Measurements from ENCODE around the gene POLR1B.
"Not testable (repeated sequence)": the region's sequence is repeated elsewhere in the genome, so short reads cannot be mapped to it uniquely, and the experiment has no call there.

POLR1B gene

GRCh38 chr2:112604952-112605351, 62.7 kb downstream of the POLR1B start:
- no peak for DNase-seq

DNA sequence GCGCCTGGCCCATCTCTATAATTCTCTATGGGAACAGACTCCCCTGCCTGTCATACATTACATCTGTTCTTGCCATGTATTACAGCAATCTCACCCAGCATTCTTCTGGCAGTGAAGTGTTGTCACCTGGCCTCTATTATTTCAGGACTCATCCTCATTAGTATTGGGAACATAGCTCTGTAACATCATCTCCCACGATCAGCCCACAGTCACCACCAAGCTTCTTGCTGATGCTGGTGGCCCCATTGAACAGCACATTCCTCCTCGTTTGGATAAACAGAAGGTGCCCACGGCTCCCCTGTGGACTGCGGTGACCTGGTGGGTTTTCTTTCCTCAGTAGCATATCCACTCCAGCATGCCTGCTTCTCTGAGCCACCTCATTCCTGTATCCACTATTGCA, 63.7 kb downstream of the POLR1B start:
- DNase-seq: no peak

DNA sequence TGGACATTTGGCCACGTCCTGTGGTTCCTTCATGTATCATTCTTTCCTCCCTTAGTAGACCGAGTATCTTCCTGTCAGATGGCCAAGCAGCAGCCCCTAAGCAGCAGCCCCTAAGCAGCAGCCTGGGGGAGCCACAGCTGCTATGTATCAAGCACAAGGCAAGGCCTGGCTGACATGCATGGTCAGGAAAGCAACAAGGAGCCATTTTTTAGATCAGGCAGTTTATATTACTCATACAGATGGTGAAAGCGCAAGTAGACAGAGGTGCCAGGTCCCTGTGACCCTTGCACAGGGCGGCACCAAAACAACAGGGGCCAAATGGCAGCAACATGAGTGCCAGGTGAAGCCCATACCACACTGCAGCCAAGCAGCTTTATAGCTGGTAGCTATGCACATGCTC, 64.3 kb downstream of the POLR1B start:
- no peak for DNase-seq

- DNase-seq: no peak
Measured at GRCh38 chr2:112607680-112608438, 65.6 kb downstream of the POLR1B start.

- DNase-seq: not testable (repeated sequence)
Measured at GRCh38 chr2:112609320-112609719, 67.1 kb downstream of the POLR1B start.

DNA sequence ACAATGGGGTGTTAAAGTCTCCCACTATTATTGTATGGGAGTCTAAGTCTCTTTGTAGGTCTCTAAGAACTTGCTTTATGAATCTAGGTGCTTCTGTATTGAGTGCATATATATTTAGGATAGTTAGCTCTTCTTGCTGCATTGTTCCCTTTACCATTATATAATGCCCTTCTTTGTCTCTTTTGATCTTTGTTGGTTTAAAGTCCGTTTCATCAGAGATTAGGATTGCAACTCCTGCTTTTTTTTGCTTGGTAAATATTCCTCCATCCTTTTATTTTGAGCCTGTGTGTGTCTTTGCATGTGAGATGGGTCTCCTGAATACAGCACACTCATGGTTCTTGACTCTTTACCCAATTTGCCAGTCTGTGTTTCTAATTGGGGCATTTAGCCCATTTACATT, 70.0 kb downstream of the POLR1B start:
- not testable (repeated sequence) for DNase-seq

- no peak for DNase-seq
Measured at GRCh38 chr2:112614201-112614840, 72.1 kb downstream of the POLR1B start.

DNA sequence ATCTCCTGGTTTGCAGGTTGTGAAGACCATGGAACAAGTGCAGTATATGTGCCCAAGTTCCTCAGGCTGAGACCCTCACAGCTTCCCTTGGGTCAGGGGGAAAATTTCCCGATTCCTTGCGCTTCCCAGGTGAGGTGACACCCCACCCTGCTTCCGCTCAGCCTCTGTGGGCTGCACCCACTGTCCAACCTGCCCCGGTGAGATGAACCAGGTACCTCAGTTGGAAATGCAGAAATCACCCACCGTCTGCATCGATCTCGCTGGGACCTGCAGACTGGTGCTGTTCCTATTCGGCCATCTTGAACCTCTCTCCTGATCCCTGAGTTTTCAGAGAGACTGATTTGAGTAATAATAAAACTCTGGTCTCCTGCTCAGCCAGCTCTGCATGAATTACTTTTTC, 72.8 kb downstream of the POLR1B start:
- no peak for DNase-seq

DNA sequence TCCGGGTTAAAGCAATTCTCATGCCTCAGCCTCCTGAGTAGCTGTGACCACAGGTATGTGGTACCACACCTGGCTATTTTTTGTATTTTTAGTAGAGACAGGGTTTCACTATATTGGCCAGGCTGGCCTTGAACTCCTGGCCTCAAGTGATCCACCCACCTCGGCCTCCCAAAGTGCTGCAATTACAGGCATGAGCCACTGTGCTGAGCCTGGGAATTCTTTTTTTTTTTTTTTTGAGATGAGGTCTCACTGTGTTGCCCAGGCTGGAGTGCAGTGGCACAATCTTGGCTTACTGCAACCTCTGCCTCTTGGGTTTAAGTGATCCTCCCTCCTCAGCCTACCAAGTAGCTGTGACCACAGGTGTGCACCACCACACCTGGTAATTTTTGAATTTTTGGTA, 73.5 kb downstream of the POLR1B start:
- not testable (repeated sequence) for DNase-seq

DNA sequence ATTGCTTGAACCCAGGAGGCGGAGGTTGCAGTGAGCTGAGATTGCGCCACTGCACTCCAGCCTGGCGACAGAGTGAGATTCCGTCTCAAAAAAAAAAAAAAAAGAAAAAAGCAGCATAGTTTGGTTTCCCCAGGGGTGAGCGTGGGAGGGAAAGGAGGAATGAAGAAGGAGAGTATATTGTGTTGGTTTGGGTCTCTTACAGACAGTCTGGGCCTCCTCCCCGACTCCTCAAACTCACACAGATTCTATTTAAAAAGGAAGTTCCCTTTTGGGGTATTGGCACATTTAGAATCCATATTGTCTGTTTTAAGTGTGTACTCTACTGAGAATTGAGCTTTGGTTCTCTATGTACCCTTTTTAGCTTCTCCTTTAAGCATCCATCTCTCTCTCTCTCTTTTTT, 76.1 kb downstream of the POLR1B start:
- no peak for DNase-seq

DNA sequence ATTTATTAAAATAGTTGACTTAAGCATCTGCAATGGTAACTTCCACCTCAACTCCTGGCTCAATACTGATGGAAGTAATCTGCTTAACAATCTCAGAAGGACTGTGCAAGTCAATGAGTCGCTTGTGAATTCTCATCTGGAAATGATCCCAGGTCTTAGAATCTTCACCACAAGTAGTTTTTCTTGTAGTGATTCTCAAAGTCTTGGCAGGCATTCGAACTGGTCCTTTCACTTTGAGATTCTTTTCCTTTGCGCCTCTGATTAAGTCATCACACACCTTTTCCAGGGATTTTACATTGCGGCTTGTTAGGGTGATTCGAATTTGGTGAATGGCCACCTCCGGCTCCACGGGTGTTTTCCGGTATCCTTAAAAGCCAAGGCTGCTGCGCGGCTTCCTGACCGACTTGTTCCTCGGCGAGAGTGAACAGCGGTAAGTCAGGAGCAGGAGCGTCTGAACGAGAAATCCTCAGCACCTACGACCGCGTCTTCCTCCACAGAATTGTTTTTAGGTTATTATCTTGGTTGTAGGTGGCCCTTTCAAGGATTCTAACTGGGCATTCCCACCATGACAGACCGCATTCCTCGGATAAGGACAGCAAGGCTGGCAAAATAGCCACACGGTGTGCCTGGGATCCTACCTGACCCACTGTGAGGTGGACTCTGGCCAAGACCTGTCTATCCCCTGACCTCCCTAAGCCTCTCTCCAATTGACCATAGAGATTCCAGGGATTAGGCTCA, 79.7 kb downstream of the POLR1B start:
- DNase-seq: no peak

- no peak for DNase-seq
Measured at GRCh38 chr2:112622528-112622849, 80.2 kb downstream of the POLR1B start.

DNA sequence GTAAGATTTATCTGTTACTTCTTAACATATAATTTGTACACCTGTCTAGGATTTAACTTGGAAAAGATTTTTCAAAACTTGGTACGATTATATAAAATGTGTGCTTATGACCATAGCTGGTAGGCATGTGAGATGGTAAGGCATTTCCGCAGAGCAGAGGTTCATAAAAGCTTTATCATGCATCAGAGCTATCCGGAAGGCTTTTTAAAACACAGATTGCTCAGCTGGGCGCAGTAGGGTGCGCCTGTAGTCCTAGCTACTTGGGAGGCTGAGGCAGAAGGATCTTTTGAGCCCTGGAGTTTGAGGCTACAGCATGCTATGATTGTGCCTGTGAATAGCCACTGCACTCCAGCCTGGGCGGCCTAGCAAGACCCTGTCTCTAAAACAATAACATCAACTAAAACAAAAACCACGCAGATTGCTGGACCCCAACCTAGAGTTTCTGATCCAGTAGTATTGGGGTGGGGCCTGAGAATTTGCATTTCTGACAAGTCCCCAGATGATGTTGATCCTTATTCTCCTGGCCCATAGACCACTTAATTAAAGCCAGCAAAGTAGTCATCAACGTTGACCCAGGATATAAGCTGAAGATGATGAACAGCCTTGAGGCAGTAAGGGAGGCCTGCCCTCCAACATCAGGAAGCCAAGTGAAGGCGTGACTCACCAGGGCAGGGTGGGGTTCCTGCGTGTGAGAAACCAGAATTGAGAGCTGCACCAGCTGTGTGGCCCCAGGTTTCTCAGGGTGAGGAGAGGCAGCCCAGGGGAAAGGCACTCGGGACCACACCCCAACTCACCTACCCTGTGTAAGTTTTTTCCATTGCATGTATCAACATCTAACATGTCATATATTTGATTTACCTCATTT, 81.9 kb downstream of the POLR1B start:
- no peak for DNase-seq

GRCh38 chr2:112625474-112626114, 83.3 kb downstream of the POLR1B start:
- no peak for DNase-seq

- peak; percentile 76 for DNase-seq
Measured at GRCh38 chr2:112626604-112627059, 84.4 kb downstream of the POLR1B start.
